Left lung (tissue), 10 donors: ENCODE measurements around the gene LDB2. TPM values are rescaled to one million over a fixed set of nuclear protein-coding genes. Genes with fewer than 3 reads are reported as not detected.

Experiments used
- ATAC-seq: fragments of 200-7000 bp; cut with Tn5 transposase; one replicate; pipeline ENCODE4 v1.9.1; 2020; ENCODE audit warnings: moderate library complexity
- DNase-seq, 4 donors: peaks; one replicate each; pipeline ENCODE4 v3.0.0-alpha.2; 2013 to 2020
- H3K27ac ChIP-seq, 2 donors: fragments of 200-600 bp; sonication (generic) in 1 of 2; one replicate each; pipeline versions ENCODE4 v1.5.0 to v1.8.0; 2020 to 2021
- H3K27me3 ChIP-seq, 2 donors: fragments of 200-600 bp; sonication (generic) in 1 of 2; one replicate each; pipeline versions ENCODE4 v1.5.0 to v1.8.0; 2020 to 2021
- H3K36me3 ChIP-seq, 2 donors: fragments of 200-600 bp; sonication (generic) in 1 of 2; one replicate each; pipeline versions ENCODE4 v1.5.0 to v1.8.0; 2020 to 2021
- H3K4me1 ChIP-seq, 2 donors: fragments of 200-600 bp; one replicate each; pipeline ENCODE4 v1.8.0; 2021
- H3K4me3 ChIP-seq, 2 donors: fragments of 200-600 bp; sonication (generic) in 1 of 2; one replicate each; pipeline versions ENCODE4 v1.5.0 to v1.8.0; 2020 to 2021; ENCODE audit warnings: mild to moderate bottlenecking in 1 of 2
- H3K9me3 ChIP-seq, 2 donors: fragments of 200-600 bp; sonication (generic) in 1 of 2; one replicate each; pipeline versions ENCODE4 v1.5.0 to v1.8.0; 2020 to 2021
- intact Hi-C, 2 donors: fragments of 100-400 bp; cut with DNase I; formaldehyde crosslinking; loops; one replicate each; pipeline versions ENCODE4 v1.11.2 to v1.14.2; 2022
- polyA plus RNA-seq, 6 donors: library from polyadenylated mRNA; unstranded; fragments of 120-200 nt; gene quantifications; one replicate each; pipeline ENCODE4 v1.2.1, GENCODE V29; 2013; ENCODE audit not compliant: insufficient read length in 6 of 6
- total RNA-seq, 2 donors: library from RNA; stranded (reverse); fragmentation: NEBNext Ultra II Directional; extraction: Animal tissue kit (Norgen Biotek cat#: 25700); gene quantifications; one replicate each; pipeline ENCODE4 v1.2.1, GENCODE V29; 2021
- TF ChIP-seq, protein P1 (sequence below), 2 donors: fragments of 200-600 bp; sonication (generic) in 1 of 2; IDR thresholded peaks; one replicate each; pipeline versions ENCODE4 v1.5.0 to v1.8.0; 2021; ENCODE audit warnings: antibody characterized with exemption in 2 of 2
- donor health status: DM: no; HTN: yes; CAD: no.
- donor health status: DM: no; HTN: no; CAD: no.

Gene LDB2
- total and polyA plus RNA-seq, 8 donors, result 37.7 to 97.0 (median 78.5) TPM

DNA sequence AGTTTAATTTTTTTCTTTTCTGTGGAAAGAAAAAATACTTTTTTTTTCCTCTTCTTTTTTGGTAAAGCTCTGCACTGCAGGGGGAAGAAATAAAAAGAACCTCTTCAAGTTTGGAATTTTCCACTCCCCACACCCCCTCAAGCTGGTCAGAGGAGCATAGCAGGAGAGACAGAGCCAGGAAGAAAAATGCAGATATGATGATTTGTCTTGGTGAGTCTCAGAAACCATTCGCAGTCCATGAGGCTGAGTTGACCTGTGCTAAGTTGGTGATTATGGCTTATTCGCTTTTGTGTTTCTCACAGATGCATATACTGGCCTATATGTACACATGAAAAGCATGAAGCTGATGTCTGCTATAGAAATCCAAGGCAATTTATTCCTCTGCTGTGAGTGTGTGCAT, 205.9 kb downstream of the LDB2 start:
- no peak overlapping the region for H3K4me3 ChIP-seq
- DNase-seq (no peak), ATAC-seq (no peak)
- no peaks in the 10 kb centered on the region for H3K9me3 ChIP-seq
- intact Hi-C loops, result no loop called here
- H3K27me3 ChIP-seq, result no peaks in the 10 kb centered on the region
- H3K36me3 ChIP-seq, result no peaks in the 10 kb centered on the region
- TF ChIP-seq, protein P1, sequence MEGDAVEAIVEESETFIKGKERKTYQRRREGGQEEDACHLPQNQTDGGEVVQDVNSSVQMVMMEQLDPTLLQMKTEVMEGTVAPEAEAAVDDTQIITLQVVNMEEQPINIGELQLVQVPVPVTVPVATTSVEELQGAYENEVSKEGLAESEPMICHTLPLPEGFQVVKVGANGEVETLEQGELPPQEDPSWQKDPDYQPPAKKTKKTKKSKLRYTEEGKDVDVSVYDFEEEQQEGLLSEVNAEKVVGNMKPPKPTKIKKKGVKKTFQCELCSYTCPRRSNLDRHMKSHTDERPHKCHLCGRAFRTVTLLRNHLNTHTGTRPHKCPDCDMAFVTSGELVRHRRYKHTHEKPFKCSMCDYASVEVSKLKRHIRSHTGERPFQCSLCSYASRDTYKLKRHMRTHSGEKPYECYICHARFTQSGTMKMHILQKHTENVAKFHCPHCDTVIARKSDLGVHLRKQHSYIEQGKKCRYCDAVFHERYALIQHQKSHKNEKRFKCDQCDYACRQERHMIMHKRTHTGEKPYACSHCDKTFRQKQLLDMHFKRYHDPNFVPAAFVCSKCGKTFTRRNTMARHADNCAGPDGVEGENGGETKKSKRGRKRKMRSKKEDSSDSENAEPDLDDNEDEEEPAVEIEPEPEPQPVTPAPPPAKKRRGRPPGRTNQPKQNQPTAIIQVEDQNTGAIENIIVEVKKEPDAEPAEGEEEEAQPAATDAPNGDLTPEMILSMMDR (IDR thresholded peaks at IDR 0.05), result no peak
- no peaks in the 10 kb centered on the region for H3K4me1 ChIP-seq
- H3K27ac ChIP-seq, result no peak overlapping the region

DNA sequence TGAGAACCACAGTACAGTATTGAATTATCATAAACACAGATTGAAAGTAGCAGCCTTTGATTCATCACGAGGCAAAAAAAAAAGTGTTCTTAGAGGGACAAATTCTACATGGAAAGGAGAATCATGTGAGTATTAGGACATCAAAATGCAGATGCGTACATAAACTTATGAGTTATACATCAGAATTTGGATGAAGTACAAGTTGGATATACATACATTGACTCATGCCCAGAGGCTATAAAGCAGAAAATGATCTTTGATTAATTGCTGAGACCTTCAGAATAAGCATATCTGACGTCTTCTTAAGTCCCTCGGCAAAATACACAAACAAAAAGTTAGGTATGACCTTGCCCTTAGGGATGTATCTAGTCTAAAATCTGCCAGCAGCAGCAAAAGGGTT, 206.4 kb downstream of the LDB2 start:
- H3K9me3 ChIP-seq, result peaks cover 0 to 1% of the 10 kb centered on the region in 2 donors
- no peaks in the 10 kb centered on the region for H3K36me3 ChIP-seq
- DNase-seq (no peak), ATAC-seq (no peak)
- no peaks in the 10 kb centered on the region for H3K4me1 ChIP-seq
- H3K4me3 ChIP-seq, result no peak overlapping the region
- H3K27me3 ChIP-seq, result no peaks in the 10 kb centered on the region
- no peak overlapping the region for H3K27ac ChIP-seq
- intact Hi-C loops, result no loop called here
- TF ChIP-seq, protein P1 (IDR thresholded peaks at IDR 0.05), result no peak

DNA sequence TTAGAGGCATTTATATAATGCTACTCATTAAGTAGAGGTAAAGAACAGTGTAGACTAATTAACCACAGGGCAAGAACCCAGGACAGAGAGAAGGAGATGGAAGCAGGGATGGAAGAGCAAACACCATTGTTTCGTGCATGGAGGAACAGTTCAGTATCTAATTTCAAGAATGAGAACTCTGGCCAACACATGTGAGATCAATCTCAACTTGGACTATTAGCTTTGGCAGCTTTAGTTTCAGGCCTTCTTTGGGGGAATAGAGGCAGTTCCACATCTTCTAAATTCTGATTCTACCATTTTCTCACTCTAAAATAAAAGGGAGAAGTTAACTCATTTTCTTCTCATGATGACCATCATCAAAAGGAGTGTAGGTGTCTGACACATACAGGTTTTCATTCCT, 207.0 kb downstream of the LDB2 start:
- Histone ChIP-seq H3K27me3 (no peaks in the 10 kb centered on the region), H3K27ac (no peak overlapping the region), H3K36me3 (no peaks in the 10 kb centered on the region), H3K4me3 (no peak overlapping the region), H3K9me3 (peaks cover 0 to 1% of the 10 kb centered on the region in 2 donors), H3K4me1 (no peaks in the 10 kb centered on the region)
- DNase-seq (no peak), ATAC-seq (no peak)
- TF ChIP-seq, protein P1 (IDR thresholded peaks at IDR 0.05), result no peak
- intact Hi-C loops, result no loop called here

DNA sequence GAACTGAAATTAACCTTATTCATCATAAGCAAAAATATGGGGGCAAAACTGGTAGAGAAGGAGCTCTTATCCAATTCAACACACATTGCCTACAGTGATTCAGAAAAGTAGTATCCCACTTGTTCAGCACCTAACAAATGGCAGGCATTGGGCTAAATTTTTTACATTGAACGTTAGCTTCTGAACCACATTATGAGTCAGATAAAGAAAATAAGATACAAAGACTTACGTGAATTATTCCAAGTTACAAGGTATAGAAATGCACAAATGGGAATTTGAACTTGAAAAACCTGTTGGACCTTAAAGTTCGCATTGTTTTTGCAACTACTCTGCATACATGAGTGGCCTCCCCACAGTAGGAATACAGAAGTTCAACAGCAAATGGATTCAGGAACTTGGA, 210.6 kb downstream of the LDB2 start:
- H3K27me3 ChIP-seq, result no peaks in the 10 kb centered on the region
- no peaks in the 10 kb centered on the region for H3K4me1 ChIP-seq
- H3K4me3 ChIP-seq, result no peak overlapping the region
- TF ChIP-seq, protein P1 (IDR thresholded peaks at IDR 0.05), result no peak
- H3K36me3 ChIP-seq, result no peaks in the 10 kb centered on the region
- intact Hi-C loops, result no loop called here
- no peak overlapping the region for H3K27ac ChIP-seq
- H3K9me3 ChIP-seq, result peaks cover 0 to 1% of the 10 kb centered on the region in 2 donors
- DNase-seq (no peak), ATAC-seq (no peak)

DNA sequence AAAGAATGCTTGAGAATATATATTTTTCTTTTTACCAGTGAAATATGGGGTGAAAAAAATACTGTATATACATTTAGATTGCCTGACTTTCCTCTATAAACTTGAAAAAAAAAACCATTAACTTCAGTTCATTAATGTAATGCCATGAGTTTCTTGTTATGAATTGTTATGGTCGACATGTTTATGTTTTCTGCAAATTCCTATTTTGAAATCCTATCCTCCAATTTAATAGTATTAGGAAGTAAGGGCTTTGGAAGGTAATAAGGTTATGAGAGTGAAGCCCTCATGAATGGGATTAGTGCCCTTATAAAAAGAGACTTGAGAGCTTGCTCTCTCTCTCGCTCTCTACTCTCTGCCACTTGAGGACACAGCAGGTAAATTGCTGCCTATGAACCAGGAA, 211.4 kb downstream of the LDB2 start:
- no peak for DNase-seq
- Histone ChIP-seq H3K27me3 (no peaks in the 10 kb centered on the region), H3K36me3 (no peaks in the 10 kb centered on the region), H3K4me3 (no peak overlapping the region), H3K27ac (no peak overlapping the region), H3K4me1 (no peaks in the 10 kb centered on the region), H3K9me3 (peaks cover 0 to 1% of the 10 kb centered on the region in 2 donors)
- TF ChIP-seq, protein P1 (IDR thresholded peaks at IDR 0.05), result no peak
- ATAC-seq, result no peak
- intact Hi-C loops, result no loop called here
